ENCODE results near the gene TNFRSF13B. TPM values are rescaled to one million over a fixed set of nuclear protein-coding genes. Genes with fewer than 3 reads are reported as not detected.
"Not testable (repeated sequence)": the region's sequence is repeated elsewhere in the genome, so short reads cannot be mapped to it uniquely, and the experiment has no call there.

Gene TNFRSF13B
- total RNA-seq, 1 donor from 2014 or later: not detected

DNA sequence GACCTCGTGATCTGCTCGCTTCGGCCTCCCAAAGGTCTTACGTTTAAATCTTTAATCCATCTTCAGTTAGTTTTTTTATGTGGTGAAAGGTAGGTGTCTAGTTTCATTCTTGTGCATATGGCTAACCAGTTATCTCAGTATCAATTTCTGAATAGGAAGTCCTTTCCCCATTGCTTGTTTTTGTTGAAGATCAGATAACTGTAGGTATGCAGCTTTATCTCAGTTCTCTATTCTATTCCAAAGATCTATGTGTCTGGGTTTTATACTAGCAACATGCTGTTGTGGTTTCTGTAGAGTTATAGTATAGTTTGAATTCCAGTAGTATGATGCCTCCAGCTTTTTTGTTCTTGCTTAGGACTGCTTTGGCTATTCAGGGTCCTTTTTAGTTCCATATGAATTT lies 65.2 kb downstream of the TNFRSF13B start:
- no peak for ATAC-seq
- intact Hi-C loops (cut with DNase I): no loop called here
- no peak for DNase-seq (ENCODE audit: missing footprints)

DNA sequence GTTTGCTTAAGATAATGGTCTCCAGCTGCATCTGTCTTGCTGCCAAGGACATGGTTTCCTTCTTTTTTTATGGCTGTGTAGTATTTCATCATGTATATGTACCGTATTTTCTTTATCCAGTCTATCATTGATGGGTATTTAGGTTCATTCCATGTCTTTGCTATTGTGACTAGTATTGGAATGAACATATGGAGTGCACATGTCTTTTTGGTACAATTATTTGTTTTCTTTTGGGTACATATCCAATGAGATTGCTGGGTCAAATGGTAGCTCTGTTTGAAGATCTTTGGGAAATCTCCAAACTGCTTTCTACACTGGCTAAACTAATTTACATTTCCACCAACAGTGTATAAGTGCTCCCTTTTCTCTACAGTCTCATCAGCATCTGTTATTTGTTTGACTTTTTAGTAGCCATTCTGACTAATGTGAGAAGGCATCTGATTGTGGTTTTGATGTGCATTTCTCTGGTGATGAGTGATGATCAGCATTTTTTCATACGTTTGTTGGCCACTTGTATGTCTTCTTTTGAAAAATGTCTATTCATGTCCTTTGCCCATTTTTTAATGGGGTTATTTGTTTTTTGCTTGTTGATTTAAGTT lies 66.2 kb downstream of the TNFRSF13B start:
- intact Hi-C loops (cut with DNase I): no loop called here
- ATAC-seq (no peak), DNase-seq (ENCODE audit: missing footprints) (no peak)

DNA sequence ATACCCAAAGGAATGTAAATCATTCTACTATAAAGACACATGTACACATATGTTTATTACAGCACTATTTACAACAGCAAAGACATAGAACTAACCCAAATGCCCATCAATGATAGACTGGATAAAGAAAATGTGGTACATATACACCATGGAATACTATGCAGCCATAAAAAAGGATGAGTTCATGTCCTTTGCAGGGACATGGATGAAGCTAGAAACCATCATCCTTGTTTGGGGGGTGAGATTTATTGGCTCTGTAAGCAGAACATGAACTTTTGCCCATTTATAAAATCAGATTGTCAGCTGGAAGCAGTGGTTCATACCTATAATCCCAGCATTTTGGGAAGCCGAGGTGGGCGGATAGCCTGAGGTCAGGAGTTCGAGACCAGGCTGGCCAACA lies 68.8 kb downstream of the TNFRSF13B start:
- DNase-seq (ENCODE audit: missing footprints); ATAC-seq: not testable (repeated sequence)

GRCh38 chr17:16900288-16900882 lies 71.5 kb downstream of the TNFRSF13B start:
- ATAC-seq (no peak), DNase-seq (ENCODE audit: missing footprints) (no peak)
- intact Hi-C loops (cut with DNase I): no loop called here

More for the DNA sequence above, 68.8 kb downstream of the TNFRSF13B start:
- intact Hi-C loops (cut with DNase I): not testable (repeated sequence)

- intact Hi-C loops (cut with DNase I); DNase-seq (ENCODE audit: missing footprints); ATAC-seq: not testable (repeated sequence)
Measured at GRCh38 chr17:16897211-16897896, 74.6 kb downstream of the TNFRSF13B start.

DNA sequence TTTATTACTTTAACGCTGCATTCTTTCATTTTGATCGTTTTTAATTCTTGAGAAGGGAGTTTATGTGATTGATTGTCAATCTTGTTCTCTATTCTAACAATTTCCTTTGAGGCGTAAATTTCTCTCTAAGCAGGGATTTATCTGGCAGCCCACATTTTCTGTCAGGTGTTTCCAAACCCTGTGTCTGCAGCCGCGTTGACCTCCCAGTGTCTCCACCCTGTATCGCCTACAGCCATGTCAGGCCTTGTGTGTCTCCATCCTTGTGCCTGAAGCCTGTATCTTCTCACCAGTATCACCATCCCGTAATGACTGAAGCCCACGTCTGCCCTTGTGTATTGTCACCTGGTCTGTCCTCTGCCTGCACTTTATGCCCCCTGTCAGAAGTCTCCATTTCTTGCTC lies 75.7 kb downstream of the TNFRSF13B start:
- DNase-seq (ENCODE audit: missing footprints); ATAC-seq; intact Hi-C loops (cut with DNase I): not testable (repeated sequence)

GRCh38 chr17:16893527-16893926 lies 78.4 kb downstream of the TNFRSF13B start:
- DNase-seq (ENCODE audit: missing footprints); ATAC-seq; intact Hi-C loops (cut with DNase I): not testable (repeated sequence)

- intact Hi-C loops (cut with DNase I); ATAC-seq; DNase-seq (ENCODE audit: missing footprints): not testable (repeated sequence)
Measured at GRCh38 chr17:16892876-16893454, 79.0 kb downstream of the TNFRSF13B start.

DNA sequence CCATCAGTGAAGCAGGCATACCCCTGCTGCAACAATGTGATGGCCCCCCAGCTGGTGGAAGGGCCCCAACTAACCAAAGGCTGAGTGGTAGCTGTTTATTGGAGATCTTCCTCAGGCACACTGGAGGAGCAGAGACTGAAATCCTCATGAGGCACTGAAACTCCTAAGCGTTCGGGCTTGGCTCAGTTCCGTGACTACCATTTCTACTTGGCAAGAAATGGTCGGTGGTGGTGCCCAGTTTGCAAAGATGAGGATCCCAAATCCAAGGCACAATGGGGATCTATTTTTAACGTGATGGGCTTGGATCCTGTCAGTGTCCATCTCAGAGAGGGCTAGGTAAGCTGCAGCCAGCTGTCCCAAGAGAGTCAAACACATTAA lies 82.8 kb downstream of the TNFRSF13B start:
- intact Hi-C loops (cut with DNase I): no loop called here
- ATAC-seq: no peak
- DNase-seq (ENCODE audit: missing footprints): no peak

Other genes starting within 250 kb of the TNFRSF13B start
- 312 TPM for gene MPRIP, start 70.3 kb upstream of the TNFRSF13B start, total RNA-seq
- gene PLD6, start 234.2 kb upstream of the TNFRSF13B start, total RNA-seq: 12.9 TPM

Data from Right ventricle myocardium inferior (tissue), 1 donor.